ENCODE data around the gene MYO5B. TPM values are rescaled to one million over a fixed set of nuclear protein-coding genes. Genes with fewer than 3 reads are reported as not detected.

MYO5B gene
- total RNA-seq, 1 experiment from 2014 or later, result 32.1 TPM

DNA sequence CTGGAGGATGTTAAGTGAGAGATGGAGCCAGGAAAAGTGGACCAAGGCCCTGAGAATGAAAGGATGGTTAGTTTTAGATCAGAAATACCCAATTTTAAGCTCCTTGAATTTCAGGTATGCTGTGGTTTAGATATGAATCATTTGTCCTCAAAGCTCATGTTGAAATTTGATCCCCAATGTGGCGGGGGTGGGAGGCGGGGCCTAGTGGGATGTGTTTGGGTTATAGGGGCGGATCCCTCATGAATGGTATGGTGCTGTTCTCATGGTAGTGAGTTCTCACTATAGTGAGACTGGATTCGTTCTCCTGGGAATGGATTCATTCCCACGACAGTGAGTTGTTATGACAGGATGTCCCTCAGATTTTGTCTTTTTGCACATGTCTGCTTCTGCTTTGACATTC is 11.4 kb downstream of the MYO5B start:
- CTCF ChIA-PET, result interaction anchor here (0.6 to 1.0 kb wide), 2 partner anchors 21 to 238 kb away, joined by 3 to 4 read pairs; no protein-coding TSS in a partner anchor
- peak; percentile 46 for DNase-seq (ENCODE audit: low read depth, low spot score)

More for the DNA sequence above, 11.4 kb downstream of the MYO5B start:
- ATAC-seq, result peak; percentile 96
- Histone ChIP-seq H3K4me1 (ENCODE audit: control insufficient read depth in 1 of 2, insufficient read depth in 2 of 2, low read length in 2 of 2) (peaks cover 11 to 17% of the 10 kb centered on the region in 2 experiments; a peak in 3 of 4 replicates), H3K9ac (ENCODE audit: low read length) (no peak overlapping the region), H2AFZ (ENCODE audit: low read depth, low read length, poor library complexity, severe bottlenecking) (no peak overlapping the region), H3K79me2 (ENCODE audit: insufficient read depth, low read length) (no peaks in the 10 kb centered on the region), H3K4me2 (ENCODE audit: low read length) (peak overlapping the region; percentile 56), H3K27ac (ENCODE audit: low read depth, low read length) (no peak overlapping the region), H3K9me3 (ENCODE audit: control insufficient read depth in 1 of 2, insufficient read depth in 1 of 2, low read depth in 1 of 2, low read length in 2 of 2) (no peaks in the 10 kb centered on the region), H3K36me3 (ENCODE audit: control insufficient read depth in 1 of 2, insufficient read depth in 2 of 2, low read length in 2 of 2) (no peaks in the 10 kb centered on the region), H4K20me1 (ENCODE audit: insufficient read depth) (no peaks in the 10 kb centered on the region), H3K4me3 (replicated peaks in 1 of 2; ENCODE audit: low read depth in 1 of 2, low read length in 2 of 2) (no peak overlapping the region), H3K9me2 (ENCODE audit: insufficient read depth) (no peaks in the 10 kb centered on the region), H3K27me3 (ENCODE audit: insufficient read depth, low read length) (no peaks in the 10 kb centered on the region)
- ChIA-PET POLR2A (interaction anchor here (0.6 kb wide), 1 partner anchor 102 kb away, joined by 3 read pairs; no protein-coding TSS in a partner anchor), RAD21 (ENCODE audit: low non-redundant PET in 1 of 2, low total read pairs in 2 of 2, uncharacterized antibody in 2 of 2, unreplicated experiment in 2 of 2) (interaction anchor here (0.5 to 0.7 kb wide), 5 partner anchors 11 to 639 kb away, joined by 3 to 6 read pairs (median 4); partner anchors contain the start of gene MYO5B (in 1 of the 2))
- intact Hi-C loops (cut with micrococcal nuclease), result no loop called here
- TF ChIP-seq FOSL1 (IDR thresholded peaks at IDR 0.05; ENCODE audit: low read depth) (peak; percentile 27; the same call in 1 of the 2 replicates), POLR2AphosphoS5 (IDR thresholded peaks at IDR 0.05; ENCODE audit: low read depth, low read length) (no peak), EZH2phosphoT487 (IDR thresholded peaks at IDR 0.05; ENCODE audit: borderline replicate concordance) (no peak), ELF1 (IDR thresholded peaks at IDR 0.05; ENCODE audit: borderline replicate concordance, low read depth) (no peak), EGR1 (IDR thresholded peaks at IDR 0.05; ENCODE audit: low read depth) (peak; percentile 91), RAD21 (IDR thresholded peaks at IDR 0.05; ENCODE audit: low read depth) (no peak), YY1 (IDR thresholded peaks at IDR 0.05; ENCODE audit: extremely low read depth, insufficient replicate concordance, low read depth, low read length) (no peak), CBX3 (IDR thresholded peaks at IDR 0.05; ENCODE audit: low read depth) (peak; percentile 37; the same call in 1 of the 2 replicates), JUND (IDR thresholded peaks at IDR 0.05) (peak; percentile 47; the same call in 1 of the 2 replicates), ZNF274 (IDR thresholded peaks at IDR 0.05; ENCODE audit: low read depth, low read length) (no peak), SP1 (IDR thresholded peaks at IDR 0.05; ENCODE audit: low read depth) (peak; percentile 45)
- TF ChIP-seq, protein P1, sequence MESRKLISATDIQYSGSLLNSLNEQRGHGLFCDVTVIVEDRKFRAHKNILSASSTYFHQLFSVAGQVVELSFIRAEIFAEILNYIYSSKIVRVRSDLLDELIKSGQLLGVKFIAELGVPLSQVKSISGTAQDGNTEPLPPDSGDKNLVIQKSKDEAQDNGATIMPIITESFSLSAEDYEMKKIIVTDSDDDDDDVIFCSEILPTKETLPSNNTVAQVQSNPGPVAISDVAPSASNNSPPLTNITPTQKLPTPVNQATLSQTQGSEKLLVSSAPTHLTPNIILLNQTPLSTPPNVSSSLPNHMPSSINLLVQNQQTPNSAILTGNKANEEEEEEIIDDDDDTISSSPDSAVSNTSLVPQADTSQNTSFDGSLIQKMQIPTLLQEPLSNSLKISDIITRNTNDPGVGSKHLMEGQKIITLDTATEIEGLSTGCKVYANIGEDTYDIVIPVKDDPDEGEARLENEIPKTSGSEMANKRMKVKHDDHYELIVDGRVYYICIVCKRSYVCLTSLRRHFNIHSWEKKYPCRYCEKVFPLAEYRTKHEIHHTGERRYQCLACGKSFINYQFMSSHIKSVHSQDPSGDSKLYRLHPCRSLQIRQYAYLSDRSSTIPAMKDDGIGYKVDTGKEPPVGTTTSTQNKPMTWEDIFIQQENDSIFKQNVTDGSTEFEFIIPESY (IDR thresholded peaks at IDR 0.05; ENCODE audit: extremely low read depth, insufficient replicate concordance, low read length), result no peak
- TF ChIP-seq, protein P2, sequence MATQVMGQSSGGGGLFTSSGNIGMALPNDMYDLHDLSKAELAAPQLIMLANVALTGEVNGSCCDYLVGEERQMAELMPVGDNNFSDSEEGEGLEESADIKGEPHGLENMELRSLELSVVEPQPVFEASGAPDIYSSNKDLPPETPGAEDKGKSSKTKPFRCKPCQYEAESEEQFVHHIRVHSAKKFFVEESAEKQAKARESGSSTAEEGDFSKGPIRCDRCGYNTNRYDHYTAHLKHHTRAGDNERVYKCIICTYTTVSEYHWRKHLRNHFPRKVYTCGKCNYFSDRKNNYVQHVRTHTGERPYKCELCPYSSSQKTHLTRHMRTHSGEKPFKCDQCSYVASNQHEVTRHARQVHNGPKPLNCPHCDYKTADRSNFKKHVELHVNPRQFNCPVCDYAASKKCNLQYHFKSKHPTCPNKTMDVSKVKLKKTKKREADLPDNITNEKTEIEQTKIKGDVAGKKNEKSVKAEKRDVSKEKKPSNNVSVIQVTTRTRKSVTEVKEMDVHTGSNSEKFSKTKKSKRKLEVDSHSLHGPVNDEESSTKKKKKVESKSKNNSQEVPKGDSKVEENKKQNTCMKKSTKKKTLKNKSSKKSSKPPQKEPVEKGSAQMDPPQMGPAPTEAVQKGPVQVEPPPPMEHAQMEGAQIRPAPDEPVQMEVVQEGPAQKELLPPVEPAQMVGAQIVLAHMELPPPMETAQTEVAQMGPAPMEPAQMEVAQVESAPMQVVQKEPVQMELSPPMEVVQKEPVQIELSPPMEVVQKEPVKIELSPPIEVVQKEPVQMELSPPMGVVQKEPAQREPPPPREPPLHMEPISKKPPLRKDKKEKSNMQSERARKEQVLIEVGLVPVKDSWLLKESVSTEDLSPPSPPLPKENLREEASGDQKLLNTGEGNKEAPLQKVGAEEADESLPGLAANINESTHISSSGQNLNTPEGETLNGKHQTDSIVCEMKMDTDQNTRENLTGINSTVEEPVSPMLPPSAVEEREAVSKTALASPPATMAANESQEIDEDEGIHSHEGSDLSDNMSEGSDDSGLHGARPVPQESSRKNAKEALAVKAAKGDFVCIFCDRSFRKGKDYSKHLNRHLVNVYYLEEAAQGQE (IDR thresholded peaks at IDR 0.05; ENCODE audit: low read depth), result no peak
- BruUV-seq (replicated peaks), result no TSS peak
